Measurements from ENCODE around the gene HES7.
A peak's percentile ranks its signal among the peaks of the same experiment; 100 is the strongest.

DNA sequence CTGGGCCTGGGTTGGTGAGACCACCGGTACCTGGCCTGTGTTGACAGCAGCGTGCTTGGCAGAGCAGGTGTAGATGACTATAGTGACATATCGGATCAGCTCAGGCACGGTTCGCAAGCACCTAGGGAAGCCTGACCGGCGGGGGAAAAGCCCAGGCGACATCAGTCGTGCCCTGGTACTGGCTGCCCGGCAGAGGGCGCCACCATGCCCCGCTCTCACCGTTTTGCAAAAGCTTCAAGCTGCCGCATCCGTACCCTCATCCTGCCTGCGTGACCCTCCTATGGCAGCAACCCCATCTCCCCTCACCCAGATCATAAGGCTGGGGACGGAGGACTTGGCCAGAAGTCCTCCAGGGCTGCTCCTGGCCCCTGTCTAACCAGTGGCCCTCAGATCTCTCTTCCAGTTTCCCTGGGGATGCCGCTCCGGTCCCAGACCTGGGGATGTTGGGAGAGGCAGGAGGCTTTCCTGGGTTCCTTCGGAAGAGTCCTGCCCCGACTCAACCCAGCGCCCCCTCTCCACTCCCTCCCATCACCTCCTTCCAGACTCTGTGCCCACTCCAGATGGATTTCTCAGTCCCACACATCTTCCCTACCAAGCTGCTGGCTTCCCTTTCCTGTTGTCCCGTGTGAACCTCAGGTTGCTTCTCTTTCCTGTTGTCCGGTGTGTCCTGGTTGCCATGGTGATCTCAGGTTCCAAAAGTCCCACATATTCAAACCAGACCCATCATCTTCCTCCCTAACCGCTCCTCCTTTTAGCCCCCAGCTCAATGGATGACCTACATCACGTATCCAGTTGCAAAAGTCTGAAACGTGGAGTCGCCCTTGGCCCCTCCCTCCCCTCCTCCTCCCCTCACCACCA lies 50.0 kb downstream of the HES7 start:
- TF ChIP-seq, protein P1, sequence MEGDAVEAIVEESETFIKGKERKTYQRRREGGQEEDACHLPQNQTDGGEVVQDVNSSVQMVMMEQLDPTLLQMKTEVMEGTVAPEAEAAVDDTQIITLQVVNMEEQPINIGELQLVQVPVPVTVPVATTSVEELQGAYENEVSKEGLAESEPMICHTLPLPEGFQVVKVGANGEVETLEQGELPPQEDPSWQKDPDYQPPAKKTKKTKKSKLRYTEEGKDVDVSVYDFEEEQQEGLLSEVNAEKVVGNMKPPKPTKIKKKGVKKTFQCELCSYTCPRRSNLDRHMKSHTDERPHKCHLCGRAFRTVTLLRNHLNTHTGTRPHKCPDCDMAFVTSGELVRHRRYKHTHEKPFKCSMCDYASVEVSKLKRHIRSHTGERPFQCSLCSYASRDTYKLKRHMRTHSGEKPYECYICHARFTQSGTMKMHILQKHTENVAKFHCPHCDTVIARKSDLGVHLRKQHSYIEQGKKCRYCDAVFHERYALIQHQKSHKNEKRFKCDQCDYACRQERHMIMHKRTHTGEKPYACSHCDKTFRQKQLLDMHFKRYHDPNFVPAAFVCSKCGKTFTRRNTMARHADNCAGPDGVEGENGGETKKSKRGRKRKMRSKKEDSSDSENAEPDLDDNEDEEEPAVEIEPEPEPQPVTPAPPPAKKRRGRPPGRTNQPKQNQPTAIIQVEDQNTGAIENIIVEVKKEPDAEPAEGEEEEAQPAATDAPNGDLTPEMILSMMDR (IDR thresholded peaks at IDR 0.05; ENCODE audit: low read depth, low read length) = peak; percentile 65
- no peak for TF ChIP-seq EZH2phosphoT487 (IDR thresholded peaks at IDR 0.05; ENCODE audit: low read depth)
